Esophagus muscularis mucosa (tissue), 3 donors: Measurements from ENCODE around the gene CCL18.
"Not testable (repeated sequence)": the region's sequence is repeated elsewhere in the genome, so short reads cannot be mapped to it uniquely, and the experiment has no call there.

Experiments
- POLR2A ChIP-seq: fragments of 450-650 bp; IDR thresholded peaks from one replicate; pipeline ENCODE4 v1.6.1; 2017; ENCODE audit warnings: antibody characterized with exemption, moderate library complexity, mild to moderate bottlenecking, low read depth
- POLR2AphosphoS5 ChIP-seq, 2 donors: sonication (generic); formaldehyde crosslinking; IDR thresholded peaks; one replicate each; pipeline ENCODE4 v1.6.1; 2017; ENCODE audit warnings: antibody characterized with exemption in 2 of 2
- TF ChIP-seq, protein P1 (sequence below), 3 experiments: fragments of 200-600 bp in 2 of 3; fragments of 450-650 bp in 1 of 3; sonication (generic) in 2 of 3; IDR thresholded peaks; one replicate each; pipeline ENCODE4 v1.5.1; 2017 to 2019; ENCODE audit warnings: antibody characterized with exemption in 3 of 3, mild to moderate bottlenecking in 2 of 3, moderate library complexity in 1 of 3

- TF ChIP-seq, protein P1, sequence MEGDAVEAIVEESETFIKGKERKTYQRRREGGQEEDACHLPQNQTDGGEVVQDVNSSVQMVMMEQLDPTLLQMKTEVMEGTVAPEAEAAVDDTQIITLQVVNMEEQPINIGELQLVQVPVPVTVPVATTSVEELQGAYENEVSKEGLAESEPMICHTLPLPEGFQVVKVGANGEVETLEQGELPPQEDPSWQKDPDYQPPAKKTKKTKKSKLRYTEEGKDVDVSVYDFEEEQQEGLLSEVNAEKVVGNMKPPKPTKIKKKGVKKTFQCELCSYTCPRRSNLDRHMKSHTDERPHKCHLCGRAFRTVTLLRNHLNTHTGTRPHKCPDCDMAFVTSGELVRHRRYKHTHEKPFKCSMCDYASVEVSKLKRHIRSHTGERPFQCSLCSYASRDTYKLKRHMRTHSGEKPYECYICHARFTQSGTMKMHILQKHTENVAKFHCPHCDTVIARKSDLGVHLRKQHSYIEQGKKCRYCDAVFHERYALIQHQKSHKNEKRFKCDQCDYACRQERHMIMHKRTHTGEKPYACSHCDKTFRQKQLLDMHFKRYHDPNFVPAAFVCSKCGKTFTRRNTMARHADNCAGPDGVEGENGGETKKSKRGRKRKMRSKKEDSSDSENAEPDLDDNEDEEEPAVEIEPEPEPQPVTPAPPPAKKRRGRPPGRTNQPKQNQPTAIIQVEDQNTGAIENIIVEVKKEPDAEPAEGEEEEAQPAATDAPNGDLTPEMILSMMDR (IDR thresholded peaks at IDR 0.05), result not testable (repeated sequence)
- not testable (repeated sequence) for TF ChIP-seq POLR2A; POLR2AphosphoS5 (IDR thresholded peaks at IDR 0.05)
Observed at GRCh38 chr17:36113131-36113530, 49.1 kb downstream of the CCL18 start.
